ENCODE data around the gene GALK2. TPM values are rescaled to one million over a fixed set of nuclear protein-coding genes. Genes with fewer than 3 reads are reported as not detected.
"Not testable (repeated sequence)": the region's sequence is repeated elsewhere in the genome, so short reads cannot be mapped to it uniquely, and the experiment has no call there.

Gene GALK2
- total RNA-seq, 1 donor from 2014 or later = 73.5 TPM

- DNase-seq = peak; percentile 59
Measured at GRCh38 chr15:49225572-49226281, 55.7 kb downstream of the GALK2 start.

- no peak for DNase-seq
Measured at GRCh38 chr15:49227602-49228001, 57.6 kb downstream of the GALK2 start.

- DNase-seq = no peak
Measured at GRCh38 chr15:49229922-49230321, 59.9 kb downstream of the GALK2 start.

- DNase-seq = no peak
Measured at GRCh38 chr15:49232236-49232806, 62.3 kb downstream of the GALK2 start.

- DNase-seq = peak; percentile 88
Measured at GRCh38 chr15:49235446-49236124, 65.5 kb downstream of the GALK2 start.

- DNase-seq = no peak
Measured at GRCh38 chr15:49236869-49237268, 66.8 kb downstream of the GALK2 start.

- no peak for DNase-seq
Measured at GRCh38 chr15:49238342-49238741, 68.3 kb downstream of the GALK2 start.

- no peak for DNase-seq
Measured at GRCh38 chr15:49239105-49239504, 69.1 kb downstream of the GALK2 start.

GRCh38 chr15:49242820-49243219 lies 72.8 kb downstream of the GALK2 start:
- DNase-seq = peak; percentile 12

GRCh38 chr15:49247556-49248110 lies 77.6 kb downstream of the GALK2 start:
- DNase-seq = no peak

GRCh38 chr15:49248291-49248690 lies 78.2 kb downstream of the GALK2 start:
- no peak for DNase-seq

GRCh38 chr15:49255966-49256759 lies 86.1 kb downstream of the GALK2 start:
- DNase-seq = no peak

GRCh38 chr15:49265117-49265516 lies 95.1 kb downstream of the GALK2 start:
- not testable (repeated sequence) for DNase-seq

GRCh38 chr15:49265911-49266310 lies 95.9 kb downstream of the GALK2 start:
- no peak for DNase-seq

GRCh38 chr15:49270541-49271421 lies 100.7 kb downstream of the GALK2 start:
- no peak for DNase-seq

GRCh38 chr15:49273734-49274318 lies 103.8 kb downstream of the GALK2 start:
- DNase-seq = no peak

- no peak for DNase-seq
Measured at GRCh38 chr15:49278751-49279150, 108.7 kb downstream of the GALK2 start.

- no peak for DNase-seq
Measured at GRCh38 chr15:49279521-49280456, 109.7 kb downstream of the GALK2 start.

GRCh38 chr15:49282366-49282765 lies 112.3 kb downstream of the GALK2 start:
- no peak for DNase-seq

Data from dermis blood vessel endothelial cell (primary cell).